Measurements from ENCODE around the gene GATD1. TPM values are rescaled to one million over a fixed set of nuclear protein-coding genes. Genes with fewer than 3 reads are reported as not detected.

Gene GATD1
- total RNA-seq, 1 donor from 2014 or later = 63.3 TPM

DNA sequence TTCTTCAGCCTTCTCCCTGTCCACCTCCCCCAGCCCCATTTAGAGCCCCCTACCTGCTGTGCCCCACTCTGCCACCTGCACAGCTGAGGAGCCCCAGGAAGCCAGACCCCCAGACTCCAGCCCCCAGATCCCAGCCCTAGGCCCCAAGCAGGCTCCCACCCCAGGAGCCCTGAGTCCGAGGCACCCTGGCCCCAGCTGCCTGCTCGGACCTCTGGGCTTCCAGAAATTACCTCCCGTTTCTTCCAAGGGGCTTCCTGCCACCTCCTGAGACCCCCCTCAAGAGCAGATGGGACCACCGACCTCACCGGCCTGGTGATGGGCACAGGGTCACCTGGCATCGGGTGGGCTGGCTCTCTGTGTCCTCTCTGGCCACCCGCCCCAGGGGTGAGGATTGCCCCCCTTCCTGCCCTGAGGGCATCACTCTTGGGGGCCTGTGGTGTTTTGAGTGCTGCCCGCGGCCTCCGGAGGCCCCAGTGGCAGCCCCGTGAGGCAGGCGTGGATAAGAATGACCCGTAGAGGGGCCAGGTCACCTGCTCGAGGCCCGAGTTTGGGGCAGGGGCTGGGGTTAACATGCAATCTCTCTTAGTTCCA is 48.3 kb downstream of the GATD1 start:
- DNase-seq = no peak
- POLR2A ChIA-PET = interaction anchor here (2.0 kb wide), 1 partner anchor 33 kb away, joined by 5 read pairs; the partner anchor contains the start of gene TMEM80

GRCh38 chr11:727859-728748 is 49.2 kb downstream of the GATD1 start:
- CTCF ChIA-PET = interaction anchor here (0.8 to 8.8 kb wide), 6 partner anchors 20 to 77 kb away, joined by 3 to 70 read pairs (median 5); partner anchors contain the start of genes DEAF1, TALDO1 and TMEM80
- Mint-ChIP-seq H3K4me1 (peaks cover 8% of the 10 kb centered on the region), H3K27ac (no peak overlapping the region), H3K9me3 (no peaks in the 10 kb centered on the region), H3K27me3 (peaks cover 5% of the 10 kb centered on the region), H3K4me3 (no peak overlapping the region), H3K36me3 (ENCODE audit: low read depth) (no peaks in the 10 kb centered on the region)
- POLR2A ChIA-PET = interaction anchor here (2.0 kb wide), 1 partner anchor 32 kb away, joined by 5 read pairs; the partner anchor contains the start of gene TMEM80
- intact Hi-C loops (cut with micrococcal nuclease) = loop anchor here (1.0 to 5.0 kb wide), 5 partner anchors 19 to 173 kb away; partner anchors contain the start of genes IRF7 and TALDO1
- TF ChIP-seq CTCF (IDR thresholded peaks at IDR 0.05) = peak; percentile 91
- ATAC-seq (ENCODE audit: low read depth) (peak; percentile 85), DNase-seq (peak; percentile 79)

More for the DNA sequence above, 48.3 kb downstream of the GATD1 start:
- peaks cover 4% of the 10 kb centered on the region for H3K27me3 Mint-ChIP-seq
- no peaks in the 10 kb centered on the region for H3K36me3 Mint-ChIP-seq (ENCODE audit: low read depth)
- CTCF ChIA-PET = interaction anchor here (0.8 to 8.8 kb wide), 3 partner anchors 19 to 74 kb away, joined by 3 to 70 read pairs (median 7); partner anchors contain the start of genes DEAF1, TALDO1 and TMEM80
- H3K27ac Mint-ChIP-seq = no peak overlapping the region
- ATAC-seq (ENCODE audit: low read depth) = no peak
- no peaks in the 10 kb centered on the region for H3K9me3 Mint-ChIP-seq
- intact Hi-C loops (cut with micrococcal nuclease) = loop anchor here (1.0 to 5.0 kb wide), 5 partner anchors 18 to 174 kb away; partner anchors contain the start of genes IRF7 and TALDO1
- no peak for TF ChIP-seq CTCF (IDR thresholded peaks at IDR 0.05)
- H3K4me1 Mint-ChIP-seq = peaks cover 4% of the 10 kb centered on the region
- no peak overlapping the region for H3K4me3 Mint-ChIP-seq

DNA sequence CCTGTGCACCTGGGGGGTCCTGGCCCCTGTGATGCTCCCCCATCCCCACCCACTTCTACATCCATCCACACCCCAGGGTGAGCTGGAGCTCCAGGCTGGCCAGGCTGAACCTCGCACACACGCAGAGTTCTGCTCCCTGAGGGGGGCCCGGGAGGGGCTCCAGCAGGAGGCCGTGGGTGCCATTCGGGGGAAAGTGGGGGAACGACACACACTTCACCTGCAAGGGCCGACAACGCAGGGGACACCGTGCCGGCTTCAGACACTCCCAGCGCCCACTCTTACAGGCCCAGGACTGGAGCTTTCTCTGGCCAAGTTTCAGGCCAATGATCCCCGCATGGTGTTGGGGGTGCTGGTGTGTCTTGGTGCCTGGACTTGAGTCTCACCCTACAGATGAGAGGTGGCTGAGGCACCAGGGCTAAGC is 50.0 kb downstream of the GATD1 start:
- Mint-ChIP-seq H3K4me1 (peaks cover 11% of the 10 kb centered on the region), H3K36me3 (ENCODE audit: low read depth) (no peaks in the 10 kb centered on the region), H3K4me3 (no peak overlapping the region), H3K27me3 (peaks cover 6% of the 10 kb centered on the region), H3K9me3 (no peaks in the 10 kb centered on the region), H3K27ac (no peak overlapping the region)
- ChIA-PET CTCF (interaction anchor here (1.2 to 8.8 kb wide), 5 partner anchors 20 to 76 kb away, joined by 3 to 70 read pairs (median 7); partner anchors contain the start of genes DEAF1, TALDO1 and TMEM80), POLR2A (interaction anchor here (0.9 to 2.0 kb wide), 2 partner anchors 21 to 32 kb away, joined by 3 to 5 read pairs; partner anchors contain the start of gene TMEM80)
- no peak for TF ChIP-seq CTCF (IDR thresholded peaks at IDR 0.05)
- intact Hi-C loops (cut with micrococcal nuclease) = loop anchor here (5.0 kb wide), 1 partner anchor 110 kb away; the partner anchor contains the start of gene IRF7
- ATAC-seq (ENCODE audit: low read depth) (no peak), DNase-seq (no peak)

- no peak for TF ChIP-seq CTCF (IDR thresholded peaks at IDR 0.05)
- DNase-seq (peak; percentile 49), ATAC-seq (ENCODE audit: low read depth) (peak; percentile 15)
- Mint-ChIP-seq H3K4me3 (peak overlapping the region; percentile 63), H3K36me3 (ENCODE audit: low read depth) (no peaks in the 10 kb centered on the region), H3K9me3 (no peaks in the 10 kb centered on the region), H3K27ac (no peak overlapping the region), H3K27me3 (peaks cover 6% of the 10 kb centered on the region), H3K4me1 (peaks cover 18% of the 10 kb centered on the region)
- ChIA-PET POLR2A (interaction anchor here (0.5 to 2.0 kb wide), 11 partner anchors 11 to 220 kb away, joined by 3 to 27 read pairs (median 4); partner anchors contain the start of genes DEAF1, PHRF1, RPLP2 and TALDO1), CTCF (interaction anchor here (0.6 to 8.8 kb wide), 7 partner anchors 17 to 276 kb away, joined by 3 to 70 read pairs (median 3); partner anchors contain the start of genes DEAF1, PTDSS2 and TMEM80)
- intact Hi-C loops (cut with micrococcal nuclease) = loop anchor here (1.0 to 5.0 kb wide), 2 partner anchors 71 to 109 kb away; partner anchors contain the start of gene IRF7
Measured at GRCh38 chr11:726278-727220, 50.7 kb downstream of the GATD1 start.

Data from activated B cell treated with CpG ODN at 0.5 μM for 24 hours (primary cell).